Stomach smooth muscle (tissue), 2 donors: Measurements from ENCODE around the gene ZNF626.
"Not testable (repeated sequence)": the region's sequence is repeated elsewhere in the genome, so short reads cannot be mapped to it uniquely, and the experiment has no call there.

Experiments used
- H3K27ac ChIP-seq: one replicate; pipeline ENCODE4 v1.7.0; 2013; ENCODE audit warnings: mild to moderate bottlenecking, low read length, inconsistent platforms
- H3K27me3 ChIP-seq, 2 donors: one replicate each; pipeline ENCODE4 v1.7.0; 2013; ENCODE audit warnings: low read length in 2 of 2; ENCODE audit not compliant: insufficient read depth in 2 of 2, control insufficient read depth in 1 of 2
- H3K36me3 ChIP-seq, 2 donors: one replicate each; pipeline ENCODE4 v1.7.0; 2013; ENCODE audit warnings: low read length in 2 of 2; ENCODE audit not compliant: control insufficient read depth in 2 of 2, insufficient read depth in 2 of 2
- H3K4me1 ChIP-seq: one replicate; pipeline ENCODE4 v1.7.0; 2013; ENCODE audit warnings: low read length; ENCODE audit not compliant: control insufficient read depth, insufficient read depth
- H3K4me3 ChIP-seq, 2 donors: one replicate each; pipeline ENCODE4 v1.7.0; 2013; ENCODE audit warnings: low read length in 2 of 2
- H3K9ac ChIP-seq, 2 donors: one replicate each; pipeline ENCODE4 v1.7.0; 2013; ENCODE audit warnings: low read length in 2 of 2, mild to moderate bottlenecking in 1 of 2
- H3K9me3 ChIP-seq, 2 donors: one replicate each; pipeline ENCODE4 v1.7.0; 2013; ENCODE audit warnings: low read length in 2 of 2; ENCODE audit not compliant: control insufficient read depth in 2 of 2
- donor health status: healthy.
- donor health status: Pancreatic carcinoma.

Gene ZNF626

GRCh38 chr19:20616071-20616470 lies 45.3 kb downstream of the ZNF626 start:
- no peak overlapping the region for H3K4me3 ChIP-seq
- H3K27me3 ChIP-seq, result no peaks in the 10 kb centered on the region
- peaks cover 6% of the 10 kb centered on the region for H3K4me1 ChIP-seq
- H3K36me3 ChIP-seq, result no peaks in the 10 kb centered on the region
- H3K9ac ChIP-seq, result no peak overlapping the region
- H3K27ac ChIP-seq, result no peak overlapping the region
- peaks cover 0 to 3% of the 10 kb centered on the region in 2 donors for H3K9me3 ChIP-seq

- H3K9me3 ChIP-seq, H3K4me3 ChIP-seq, H3K36me3 ChIP-seq, H3K4me1 ChIP-seq, H3K27me3 ChIP-seq, H3K27ac ChIP-seq, H3K9ac ChIP-seq: not testable (repeated sequence)
These were observed 46.4 kb downstream of the ZNF626 start for GRCh38 chr19:20614971-20615370.

- H3K27ac ChIP-seq, result peak overlapping the region; percentile 49
- H3K4me1 ChIP-seq, result peaks cover 6% of the 10 kb centered on the region
- H3K9ac ChIP-seq, result peak overlapping the region in 1 of 2 donors; percentile 51
- H3K4me3 ChIP-seq, result peak overlapping the region; percentile 5 to 68
- H3K9me3 ChIP-seq, result peaks cover 0 to 3% of the 10 kb centered on the region in 2 donors
- no peaks in the 10 kb centered on the region for H3K36me3 ChIP-seq
- H3K27me3 ChIP-seq, result no peaks in the 10 kb centered on the region
These were observed 48.6 kb downstream of the ZNF626 start for GRCh38 chr19:20612711-20613316.

- peaks cover 6% of the 10 kb centered on the region for H3K4me1 ChIP-seq
- no peaks in the 10 kb centered on the region for H3K36me3 ChIP-seq
- no peak overlapping the region for H3K9ac ChIP-seq
- H3K27me3 ChIP-seq, result no peaks in the 10 kb centered on the region
- peak overlapping the region; percentile 49 for H3K27ac ChIP-seq
- H3K9me3 ChIP-seq, result peaks cover 0 to 3% of the 10 kb centered on the region in 2 donors
- peak overlapping the region in 1 of 2 donors; percentile 68 for H3K4me3 ChIP-seq
These were observed 49.5 kb downstream of the ZNF626 start for GRCh38 chr19:20611866-20612265.

GRCh38 chr19:20607943-20608342 lies 53.4 kb downstream of the ZNF626 start:
- Histone ChIP-seq H3K36me3 (no peaks in the 10 kb centered on the region), H3K9me3 (no peaks in the 10 kb centered on the region), H3K4me3 (no peak overlapping the region), H3K27me3 (no peaks in the 10 kb centered on the region), H3K9ac (no peak overlapping the region), H3K27ac (no peak overlapping the region), H3K4me1 (peaks cover 2% of the 10 kb centered on the region)
